Cardiac muscle cell (in vitro differentiated cells and primary cell): ENCODE measurements around the gene HOXA5. TPM values are rescaled to one million over a fixed set of nuclear protein-coding genes. Genes with fewer than 3 reads are reported as not detected.

Source experiments
- DNase-seq, 2 donors: peaks; one replicate each; pipeline versions ENCODE4 v3.0.0 to v3.0.0-alpha.2; 2010 to 2017; ENCODE audit warnings: low read depth in 1 of 2, low spot score in 1 of 2
- H3K27ac ChIP-seq: fragments of 200-600 bp; sonication (generic); 2 replicates; pipeline ENCODE4 v1.5.1; 2016
- H3K27me3 ChIP-seq: fragments of 200-600 bp; sonication (generic); 2 replicates; pipeline ENCODE4 v1.6.0; 2016; ENCODE audit warnings: control low read depth
- H3K36me3 ChIP-seq: fragments of 200-600 bp; sonication (generic); 2 replicates; pipeline ENCODE4 v1.5.1; 2016; ENCODE audit warnings: control low read depth
- H3K4me1 ChIP-seq: fragments of 200-600 bp; sonication (generic); 2 replicates; pipeline ENCODE4 v1.8.1; 2017; ENCODE audit warnings: low read depth, mild to moderate bottlenecking, mixed run types
- H3K4me3 ChIP-seq: fragments of 200-600 bp; sonication (generic); 2 replicates; pipeline ENCODE4 v1.5.1; 2016; ENCODE audit warnings: mild to moderate bottlenecking
- H3K9me3 ChIP-seq: fragments of 200-600 bp; sonication (generic); 2 replicates; pipeline ENCODE4 v1.5.1; 2017; ENCODE audit warnings: low read depth, mild to moderate bottlenecking, control low read depth
- polyA plus RNA-seq: library from polyadenylated mRNA; unstranded; fragments of >200 nt; fragmentation: Nextera tagmentation; extraction: Ambion mirVana; gene quantifications from 2 replicates; pipeline ENCODE4 v1.2.1, GENCODE V29; 2016
- total RNA-seq: library from RNA; depleted of rRNA; stranded (reverse); fragments of >200 nt; gene quantifications from 2 replicates; pipeline ENCODE4 v1.2.3, GENCODE V29; 2016
- TF ChIP-seq, protein P1 (sequence below): IDR thresholded peaks from 2 replicates; pipeline ENCODE4 v1.5.1; 2012; ENCODE audit warnings: low read depth, mild to moderate bottlenecking, low read length

Gene HOXA5
- total and polyA plus RNA-seq, 2 experiments from 2014 or later = not detected

DNA sequence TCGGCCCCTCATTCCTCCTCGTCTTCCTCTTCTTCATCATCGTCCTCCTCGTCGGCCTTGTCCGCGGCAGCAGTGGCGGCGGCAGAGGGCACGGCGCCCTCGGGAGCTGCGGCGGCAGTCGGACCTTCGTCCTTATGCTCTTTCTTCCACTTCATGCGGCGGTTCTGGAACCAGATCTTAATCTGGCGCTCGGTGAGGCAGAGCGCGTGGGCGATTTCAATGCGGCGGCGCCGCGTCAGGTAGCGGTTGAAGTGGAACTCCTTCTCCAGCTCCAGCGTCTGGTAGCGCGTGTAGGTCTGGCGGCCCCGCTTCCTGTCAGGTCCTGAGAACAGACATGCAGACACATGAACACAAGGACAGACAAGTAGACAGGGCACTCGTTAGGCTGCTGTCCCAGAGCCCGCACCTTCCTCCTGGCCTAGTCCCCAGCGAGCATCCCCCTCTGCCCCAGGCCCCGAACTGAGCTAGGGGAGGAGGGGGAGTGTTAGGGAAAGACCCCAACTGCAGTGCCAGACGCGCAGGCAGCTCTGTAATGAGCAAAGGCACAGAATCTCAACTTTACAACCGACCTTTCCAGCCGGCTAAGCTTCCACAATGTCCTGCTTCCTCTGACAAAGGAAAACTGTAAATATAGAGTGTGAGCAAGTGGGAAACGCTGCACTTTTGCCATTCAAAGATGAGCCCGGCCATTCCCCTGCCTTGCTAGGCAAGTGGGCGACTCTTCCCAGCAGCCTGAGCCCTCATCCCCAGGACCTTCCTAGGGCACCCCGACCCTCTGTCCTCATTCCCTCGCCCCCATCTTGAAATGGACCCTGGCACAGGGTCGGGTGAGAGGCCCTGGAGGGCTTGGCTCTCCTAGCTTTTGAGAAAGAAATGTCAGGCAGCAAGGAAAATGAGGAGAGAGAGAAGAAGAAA lies 11.7 kb upstream of the HOXA5 start:
- no peak for DNase-seq
- TF ChIP-seq, protein P1, sequence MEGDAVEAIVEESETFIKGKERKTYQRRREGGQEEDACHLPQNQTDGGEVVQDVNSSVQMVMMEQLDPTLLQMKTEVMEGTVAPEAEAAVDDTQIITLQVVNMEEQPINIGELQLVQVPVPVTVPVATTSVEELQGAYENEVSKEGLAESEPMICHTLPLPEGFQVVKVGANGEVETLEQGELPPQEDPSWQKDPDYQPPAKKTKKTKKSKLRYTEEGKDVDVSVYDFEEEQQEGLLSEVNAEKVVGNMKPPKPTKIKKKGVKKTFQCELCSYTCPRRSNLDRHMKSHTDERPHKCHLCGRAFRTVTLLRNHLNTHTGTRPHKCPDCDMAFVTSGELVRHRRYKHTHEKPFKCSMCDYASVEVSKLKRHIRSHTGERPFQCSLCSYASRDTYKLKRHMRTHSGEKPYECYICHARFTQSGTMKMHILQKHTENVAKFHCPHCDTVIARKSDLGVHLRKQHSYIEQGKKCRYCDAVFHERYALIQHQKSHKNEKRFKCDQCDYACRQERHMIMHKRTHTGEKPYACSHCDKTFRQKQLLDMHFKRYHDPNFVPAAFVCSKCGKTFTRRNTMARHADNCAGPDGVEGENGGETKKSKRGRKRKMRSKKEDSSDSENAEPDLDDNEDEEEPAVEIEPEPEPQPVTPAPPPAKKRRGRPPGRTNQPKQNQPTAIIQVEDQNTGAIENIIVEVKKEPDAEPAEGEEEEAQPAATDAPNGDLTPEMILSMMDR = no peak
- Histone ChIP-seq H3K4me1 (no peaks in the 10 kb centered on the region), H3K4me3 (no peak overlapping the region), H3K36me3 (no peaks in the 10 kb centered on the region), H3K27ac (no peak overlapping the region), H3K9me3 (no peaks in the 10 kb centered on the region), H3K27me3 (peaks cover 100% of the 10 kb centered on the region)

DNA sequence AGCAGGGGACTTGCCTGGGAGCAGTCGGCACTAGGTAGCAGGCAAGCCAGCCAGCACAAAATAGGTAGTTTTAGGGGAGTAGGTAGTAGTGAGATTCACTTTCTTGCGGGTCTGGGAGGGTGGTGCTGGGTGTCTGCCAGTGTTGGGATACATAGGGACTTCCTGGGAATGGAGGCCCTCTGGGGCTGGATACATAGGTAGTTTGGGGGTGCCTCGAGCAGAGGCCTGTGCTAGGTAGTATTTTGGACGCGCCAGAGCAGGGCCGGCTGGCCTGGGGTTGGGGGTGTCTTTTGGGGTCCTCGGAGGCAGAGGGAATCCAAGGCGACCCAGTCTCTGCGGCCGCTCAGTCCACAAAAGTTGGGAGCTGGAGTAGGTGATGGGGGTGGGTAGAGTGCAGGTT lies 10.9 kb upstream of the HOXA5 start:
- Histone ChIP-seq H3K4me3 (no peak overlapping the region), H3K9me3 (no peaks in the 10 kb centered on the region), H3K27me3 (peaks cover 100% of the 10 kb centered on the region), H3K36me3 (no peaks in the 10 kb centered on the region), H3K4me1 (no peaks in the 10 kb centered on the region), H3K27ac (no peak overlapping the region)
- TF ChIP-seq, protein P1 = no peak
- no peak for DNase-seq

DNA sequence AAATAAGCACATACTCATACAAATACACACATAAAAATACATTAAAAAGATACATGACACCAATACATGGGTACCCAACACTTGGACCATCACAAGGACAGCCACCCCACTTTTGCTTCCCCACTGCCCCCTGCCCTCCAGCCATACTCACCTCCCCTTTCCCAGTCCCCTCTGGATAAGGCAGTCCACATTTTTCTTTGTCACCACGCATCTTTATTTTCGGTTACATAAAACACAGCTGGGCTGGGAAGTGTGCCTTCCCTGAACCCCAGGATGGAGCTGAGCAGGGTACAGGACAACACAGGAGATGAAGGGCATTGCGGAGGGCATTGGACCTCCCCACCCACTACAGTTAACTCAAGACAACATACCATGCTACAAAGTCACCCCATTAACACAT lies 10.0 kb upstream of the HOXA5 start:
- H3K27ac ChIP-seq = no peak overlapping the region
- no peaks in the 10 kb centered on the region for H3K9me3 ChIP-seq
- H3K4me3 ChIP-seq = no peak overlapping the region
- H3K36me3 ChIP-seq = no peaks in the 10 kb centered on the region
- DNase-seq = no peak
- H3K27me3 ChIP-seq = peaks cover 100% of the 10 kb centered on the region
- TF ChIP-seq, protein P1 = no peak
- H3K4me1 ChIP-seq = no peaks in the 10 kb centered on the region

DNA sequence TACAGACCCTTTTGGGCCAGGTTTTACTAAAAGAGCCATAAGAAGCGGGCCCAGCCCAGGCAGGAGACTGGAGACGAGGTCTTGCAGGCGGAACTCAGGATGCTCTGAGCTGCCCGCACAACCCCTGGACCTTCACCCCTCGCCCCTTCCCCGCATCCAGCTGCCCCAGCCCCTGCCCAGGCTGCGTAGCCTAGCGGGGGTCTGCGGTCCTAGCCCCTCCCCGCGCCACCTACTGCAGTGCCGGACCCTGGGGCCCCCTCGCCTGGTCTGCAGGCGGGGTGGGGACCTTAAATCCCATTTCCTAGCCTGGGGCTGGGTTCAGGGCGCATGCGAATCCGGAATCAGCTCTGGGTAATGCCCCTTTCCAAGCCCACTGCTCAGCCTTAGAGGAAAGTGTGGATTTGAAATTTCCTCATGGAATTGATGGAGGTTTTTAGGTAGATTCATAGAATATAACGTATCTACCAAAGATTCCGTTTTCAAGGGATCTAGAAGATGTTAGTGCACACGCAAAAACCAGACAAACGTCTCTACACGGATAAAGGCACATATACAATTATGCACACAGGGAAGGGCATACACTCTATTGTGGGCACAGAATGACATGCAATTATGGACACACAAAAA lies 9.4 kb upstream of the HOXA5 start:
- peaks cover 100% of the 10 kb centered on the region for H3K27me3 ChIP-seq
- no peaks in the 10 kb centered on the region for H3K4me1 ChIP-seq
- H3K4me3 ChIP-seq = no peak overlapping the region
- TF ChIP-seq, protein P1 = no peak
- no peak for DNase-seq
- no peaks in the 10 kb centered on the region for H3K36me3 ChIP-seq
- H3K27ac ChIP-seq = no peak overlapping the region
- no peaks in the 10 kb centered on the region for H3K9me3 ChIP-seq

DNA sequence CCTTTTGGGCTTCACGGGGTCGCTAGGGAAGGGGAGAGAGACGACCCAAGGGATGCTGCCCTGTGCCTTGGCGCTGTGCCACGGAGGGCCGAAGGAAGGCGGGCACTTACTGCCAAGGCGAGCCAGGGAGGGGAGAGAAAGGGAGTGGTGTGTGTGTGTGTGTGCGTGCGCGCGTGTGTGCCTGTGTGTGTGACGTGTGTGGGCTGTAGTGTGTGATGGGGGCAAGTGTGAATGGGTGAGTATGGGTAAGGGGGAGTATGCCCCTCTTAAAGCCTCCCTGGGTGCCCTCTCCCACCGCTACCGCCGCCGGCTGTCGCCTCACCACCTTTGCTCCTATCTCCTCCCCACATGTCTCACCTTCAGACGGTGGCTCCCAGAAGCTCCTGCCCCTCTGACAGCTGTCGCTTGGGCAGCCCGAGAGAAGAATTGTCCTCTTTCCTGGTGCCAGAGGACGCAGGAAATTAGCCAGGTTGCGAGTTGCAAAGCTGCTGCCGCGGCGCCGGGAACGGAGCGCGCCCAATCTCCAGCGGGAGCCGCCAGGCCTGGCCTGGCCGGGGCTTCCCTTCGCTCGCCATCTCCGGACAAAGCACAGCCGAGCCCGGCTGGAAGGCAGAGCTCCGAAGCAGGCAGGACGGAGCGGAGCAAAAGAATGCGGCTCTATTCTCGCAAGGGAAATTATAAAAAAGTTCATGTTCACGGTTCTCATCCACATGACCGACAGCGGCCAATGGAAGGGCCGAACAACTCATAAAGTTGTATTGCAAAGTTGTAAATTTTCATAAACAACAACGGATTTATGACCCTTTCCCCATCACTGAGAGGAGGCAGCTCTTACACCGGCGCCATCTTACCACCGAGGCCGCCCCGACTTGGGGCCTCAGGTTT lies 8.7 kb upstream of the HOXA5 start, which contains the start of gene HOXA3:
Gene HOXA3, minus strand, starts transcription at position 653 of the 885 bp plus-strand sequence. CDS start 41,943 bp downstream, outside the sequence.
- TF ChIP-seq, protein P1 = no peak
- Histone ChIP-seq H3K27ac (no peak within 1 kb of the TSS), H3K27me3 (peaks cover 100% of the 10 kb centered on the region), H3K9me3 (no peaks in the 10 kb centered on the region), H3K4me3 (no peak within 1 kb of the TSS), H3K36me3 (no peaks in the 10 kb centered on the region), H3K4me1 (no peaks in the 10 kb centered on the region)
- DNase-seq = no peak
